Effector memory CD4-positive, alpha-beta T cell (primary cell): ENCODE measurements around the gene TMEM86B.

ENCODE experiments used
- DNase-seq, 3 donors: peaks; one replicate each; pipeline ENCODE4 v3.0.0-alpha.2; 2020
- H3K27ac ChIP-seq: 2 replicates; pipeline ENCODE4 v1.7.0; 2013; ENCODE audit warnings: mild to moderate bottlenecking, low read length, moderate library complexity; ENCODE audit not compliant: insufficient read depth, poor library complexity, severe bottlenecking
- H3K27me3 ChIP-seq: replicated peaks from 2 replicates; pipeline ENCODE4 v1.7.0; 2013; ENCODE audit warnings: mild to moderate bottlenecking, low read length; ENCODE audit not compliant: insufficient read depth, control insufficient read depth, poor library complexity, severe bottlenecking
- H3K36me3 ChIP-seq: 2 replicates; pipeline ENCODE4 v1.7.0; 2013; ENCODE audit warnings: mild to moderate bottlenecking, low read length, moderate library complexity; ENCODE audit not compliant: control insufficient read depth, insufficient read depth
- H3K4me1 ChIP-seq: 2 replicates; pipeline ENCODE4 v1.7.0; 2013; ENCODE audit warnings: low read length, mild to moderate bottlenecking; ENCODE audit not compliant: control insufficient read depth, insufficient read depth, poor library complexity, severe bottlenecking
- H3K4me3 ChIP-seq: 2 replicates; pipeline ENCODE4 v1.7.0; 2013; ENCODE audit warnings: low read length, low read depth, mild to moderate bottlenecking; ENCODE audit not compliant: insufficient read depth, poor library complexity, severe bottlenecking
- H3K9me3 ChIP-seq: 2 replicates; pipeline ENCODE4 v1.7.0; 2013; ENCODE audit warnings: mild to moderate bottlenecking, low read length, moderate library complexity; ENCODE audit not compliant: control insufficient read depth

TMEM86B gene

DNA sequence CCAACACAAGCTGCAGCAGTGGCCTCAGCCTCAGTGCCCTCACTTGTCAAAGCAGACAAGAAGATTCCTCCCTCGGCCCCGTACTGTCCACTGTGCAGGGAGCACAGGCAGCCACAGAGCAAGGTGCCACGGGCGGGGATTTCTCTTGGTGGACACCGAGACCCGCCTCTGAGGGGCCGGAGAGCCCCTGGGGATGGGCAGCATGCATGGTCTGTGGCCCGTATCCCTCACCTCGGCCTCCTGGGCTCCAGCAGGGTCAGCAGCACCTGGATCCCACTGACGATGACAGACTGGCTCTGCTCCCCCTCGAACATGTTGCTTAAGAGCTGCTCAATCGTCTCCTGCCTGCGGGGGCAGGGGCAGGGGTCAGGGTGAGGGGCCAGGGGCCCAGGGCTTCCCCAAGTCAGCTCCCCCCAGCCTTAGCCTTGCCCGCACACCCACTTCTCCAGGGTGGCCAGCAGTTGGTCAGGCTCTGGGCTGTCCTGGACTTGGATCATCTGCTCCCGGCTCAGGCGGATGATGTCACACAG lies 13.4 kb upstream of the TMEM86B start:
- no peak overlapping the region for H3K4me3 ChIP-seq
- no peaks in the 10 kb centered on the region for H3K4me1 ChIP-seq
- H3K27ac ChIP-seq, result no peak overlapping the region

DNA sequence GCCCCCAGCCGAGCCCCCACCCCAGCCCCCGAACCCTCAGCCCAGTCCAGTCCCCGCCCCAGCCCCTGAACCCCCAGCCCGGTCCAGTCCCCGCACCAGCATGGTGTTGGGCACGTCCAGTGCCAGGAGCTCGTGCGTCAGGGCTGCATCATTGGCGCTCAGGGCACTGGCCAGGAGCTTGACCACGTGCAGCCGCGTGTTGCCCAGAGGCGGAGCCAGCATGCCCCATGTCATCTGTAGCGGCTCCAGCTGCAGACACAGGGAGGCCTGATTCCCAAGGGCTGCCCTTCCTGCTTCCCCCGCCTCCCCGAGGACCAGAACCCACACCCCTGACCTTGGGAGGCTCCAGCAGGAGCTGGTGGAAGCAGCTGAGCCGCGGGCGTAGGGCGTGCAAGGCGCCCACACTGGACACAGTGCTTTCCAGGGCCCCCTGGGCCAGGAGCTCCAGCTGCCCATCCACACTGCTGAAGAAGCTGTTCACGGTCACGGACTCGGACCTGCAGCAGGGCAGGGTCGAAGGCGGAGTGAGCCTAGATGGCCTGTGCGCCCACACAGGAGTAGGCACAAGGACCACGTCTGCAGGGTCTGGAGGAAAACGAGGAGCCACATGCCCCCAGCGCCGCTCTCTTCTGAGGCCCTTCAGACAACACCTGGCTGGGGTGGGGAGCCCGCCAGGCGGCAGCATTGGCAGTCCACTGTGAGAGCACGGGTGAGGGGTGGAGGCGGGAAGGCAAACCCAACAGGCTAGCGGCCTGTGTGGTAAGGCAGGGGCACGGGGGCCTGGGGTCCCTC lies 12.8 kb upstream of the TMEM86B start:
- Histone ChIP-seq H3K27ac (no peak overlapping the region), H3K4me3 (no peak overlapping the region), H3K4me1 (no peaks in the 10 kb centered on the region), H3K36me3 (peaks cover 99% of the 10 kb centered on the region), H3K27me3 (no peaks in the 10 kb centered on the region), H3K9me3 (no peaks in the 10 kb centered on the region)
- DNase-seq, result no peak

More for the DNA sequence above, 13.4 kb upstream of the TMEM86B start:
- Histone ChIP-seq H3K9me3 (no peaks in the 10 kb centered on the region), H3K27me3 (no peaks in the 10 kb centered on the region), H3K36me3 (peaks cover 99% of the 10 kb centered on the region)
- DNase-seq, result no peak

DNA sequence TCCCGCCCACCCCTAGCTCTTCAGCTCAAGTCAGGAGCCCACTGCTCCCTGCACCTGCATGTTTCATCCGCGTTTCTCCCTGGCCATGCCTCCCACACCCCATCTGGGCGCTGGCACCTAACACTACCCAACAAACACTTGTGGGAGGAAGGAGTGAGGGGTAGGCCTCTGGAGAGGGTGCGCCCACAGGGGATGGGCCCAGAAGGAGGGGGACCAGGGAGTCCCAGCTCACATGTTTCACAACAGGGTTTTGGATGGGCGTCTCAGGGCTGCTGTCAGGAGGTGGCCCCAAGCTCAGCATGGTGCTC lies 12.1 kb upstream of the TMEM86B start:
- Histone ChIP-seq H3K4me3 (no peak overlapping the region), H3K36me3 (peaks cover 99% of the 10 kb centered on the region), H3K27ac (no peak overlapping the region), H3K4me1 (no peaks in the 10 kb centered on the region), H3K27me3 (no peaks in the 10 kb centered on the region), H3K9me3 (no peaks in the 10 kb centered on the region)
- no peak for DNase-seq

DNA sequence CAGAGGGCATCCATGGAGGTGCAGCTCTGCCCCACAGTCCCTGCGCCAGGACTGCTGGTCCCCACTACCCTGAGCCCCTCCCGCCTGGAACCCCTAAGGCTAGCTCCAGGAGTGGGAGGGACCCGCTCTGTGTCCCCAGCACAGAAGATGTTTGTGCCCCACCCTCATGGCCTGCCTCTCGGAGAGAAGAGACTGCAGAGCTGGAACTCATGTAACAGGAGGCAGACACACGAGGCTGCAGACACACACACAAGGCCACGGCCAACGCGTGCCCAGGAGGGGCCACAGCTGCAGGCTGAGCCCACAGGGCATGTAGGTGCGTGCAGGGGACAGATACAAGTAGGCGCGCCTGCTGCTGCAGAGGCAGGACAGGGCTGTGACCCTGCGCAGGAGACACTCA lies 10.4 kb upstream of the TMEM86B start:
- Histone ChIP-seq H3K9me3 (no peaks in the 10 kb centered on the region), H3K4me1 (no peaks in the 10 kb centered on the region), H3K4me3 (no peak overlapping the region), H3K27me3 (no peaks in the 10 kb centered on the region), H3K36me3 (peaks cover 96% of the 10 kb centered on the region), H3K27ac (no peak overlapping the region)
- DNase-seq, result no peak

DNA sequence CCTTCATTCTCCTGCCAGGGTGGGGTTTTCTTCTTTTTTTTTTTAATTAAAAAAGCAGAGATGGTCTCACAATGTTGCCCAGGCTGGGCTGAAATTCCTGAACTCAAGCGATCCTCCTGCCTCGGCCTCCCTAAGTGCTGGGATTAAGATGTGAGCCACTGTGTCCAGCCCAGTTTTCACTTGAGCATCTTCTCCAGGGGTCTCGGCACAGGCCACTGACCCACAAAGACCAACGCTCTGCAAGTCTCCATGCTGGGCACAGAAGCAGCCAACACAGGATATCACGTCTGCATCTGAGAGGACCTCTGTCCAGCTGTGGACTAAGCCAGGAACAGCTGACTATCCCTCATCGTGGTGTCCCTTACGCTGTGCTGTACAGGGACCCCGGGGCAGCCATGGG lies 9.5 kb upstream of the TMEM86B start:
- no peak for DNase-seq
- Histone ChIP-seq H3K36me3 (peaks cover 96% of the 10 kb centered on the region), H3K27ac (no peak overlapping the region), H3K4me1 (no peaks in the 10 kb centered on the region), H3K27me3 (no peaks in the 10 kb centered on the region), H3K4me3 (no peak overlapping the region), H3K9me3 (no peaks in the 10 kb centered on the region)

DNA sequence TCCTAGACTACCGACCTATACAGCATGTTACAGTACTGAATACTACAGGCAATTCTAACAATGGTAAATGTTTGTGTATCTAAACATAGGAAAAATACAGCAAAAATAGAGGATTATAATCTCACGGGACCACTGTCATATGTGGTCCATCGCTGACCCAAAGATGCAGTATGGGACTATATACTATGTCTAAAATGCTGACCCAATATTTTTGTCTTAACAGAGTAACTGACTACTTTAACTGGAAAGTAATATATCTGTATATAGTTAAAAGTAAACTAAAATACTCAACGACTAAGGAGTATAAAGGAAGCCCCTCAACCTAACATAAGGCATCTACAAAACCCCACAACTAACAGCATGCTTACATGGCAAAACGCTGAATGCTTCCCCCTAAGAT lies 4.4 kb upstream of the TMEM86B start:
- H3K27me3 ChIP-seq, result no peaks in the 10 kb centered on the region
- peaks cover 95% of the 10 kb centered on the region for H3K36me3 ChIP-seq
- no peaks in the 10 kb centered on the region for H3K4me1 ChIP-seq
- H3K9me3 ChIP-seq, result no peaks in the 10 kb centered on the region
- no peak for DNase-seq
- H3K27ac ChIP-seq, result no peak overlapping the region
- H3K4me3 ChIP-seq, result no peak overlapping the region

DNA sequence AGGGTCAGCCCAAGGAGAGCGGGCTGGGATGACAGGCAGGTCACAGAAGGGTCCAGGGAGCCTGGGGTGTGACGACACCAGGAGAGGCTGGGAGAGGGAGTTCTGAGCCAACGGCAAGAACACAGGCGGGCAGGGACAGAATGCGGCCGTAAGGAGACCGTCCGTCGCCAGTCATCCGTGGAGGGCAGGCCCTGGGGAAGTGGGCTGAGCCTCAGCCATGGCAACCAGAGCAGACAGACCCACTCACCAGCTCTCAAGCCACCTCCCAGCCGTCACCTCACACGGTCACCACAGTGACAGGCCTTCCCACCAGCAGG lies 3.7 kb upstream of the TMEM86B start:
- no peaks in the 10 kb centered on the region for H3K9me3 ChIP-seq
- no peak overlapping the region for H3K4me3 ChIP-seq
- peaks cover 95% of the 10 kb centered on the region for H3K36me3 ChIP-seq
- no peak overlapping the region for H3K27ac ChIP-seq
- H3K27me3 ChIP-seq, result no peaks in the 10 kb centered on the region
- DNase-seq, result no peak
- H3K4me1 ChIP-seq, result no peaks in the 10 kb centered on the region

DNA sequence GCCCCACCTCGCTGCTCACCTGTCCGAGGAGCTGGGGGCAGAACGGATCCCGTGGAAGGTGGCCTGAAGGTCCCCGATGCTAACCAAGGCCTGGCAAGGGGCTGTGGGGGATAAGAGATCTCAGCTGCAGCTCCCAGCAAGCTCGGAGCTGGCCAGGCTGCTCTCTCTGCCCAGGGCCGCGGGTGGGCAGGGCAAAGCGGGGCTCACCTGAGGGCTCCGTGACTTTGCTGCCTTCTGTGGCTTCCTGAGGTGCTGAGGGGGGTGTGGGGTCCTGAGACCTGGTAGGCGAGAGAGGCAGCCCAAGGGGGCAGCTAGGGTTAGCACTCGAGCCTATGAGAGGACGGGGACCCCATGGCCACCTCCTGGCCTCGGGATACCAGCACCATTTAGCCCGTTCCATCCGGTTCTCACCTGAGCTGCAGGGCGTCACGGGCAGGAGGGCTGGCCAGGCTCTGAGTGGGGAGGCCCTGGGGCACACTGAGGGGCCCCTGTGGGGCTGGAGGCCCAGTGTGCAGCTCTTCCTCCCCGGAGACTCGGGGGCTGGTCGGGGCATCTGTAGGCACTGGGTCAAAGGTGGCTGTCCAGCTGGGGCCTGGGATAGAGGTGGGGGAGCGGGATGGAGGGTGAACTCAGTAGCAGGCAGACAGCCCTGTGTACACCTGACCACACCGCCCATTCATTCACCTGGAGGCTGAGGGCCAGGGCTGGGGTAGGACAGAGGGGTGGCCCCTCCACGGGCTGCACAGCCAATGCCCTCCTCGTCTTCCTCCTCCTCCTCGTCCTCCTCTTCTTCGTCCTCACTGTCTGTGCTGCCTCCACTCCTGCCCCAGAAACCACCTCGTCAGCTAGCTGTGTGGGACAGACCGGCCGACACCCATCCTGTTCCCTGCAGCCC lies 3.1 kb upstream of the TMEM86B start:
- Histone ChIP-seq H3K27ac (no peak overlapping the region), H3K4me3 (no peak overlapping the region), H3K9me3 (no peaks in the 10 kb centered on the region), H3K4me1 (no peaks in the 10 kb centered on the region), H3K36me3 (peaks cover 95% of the 10 kb centered on the region), H3K27me3 (no peaks in the 10 kb centered on the region)
- no peak for DNase-seq

DNA sequence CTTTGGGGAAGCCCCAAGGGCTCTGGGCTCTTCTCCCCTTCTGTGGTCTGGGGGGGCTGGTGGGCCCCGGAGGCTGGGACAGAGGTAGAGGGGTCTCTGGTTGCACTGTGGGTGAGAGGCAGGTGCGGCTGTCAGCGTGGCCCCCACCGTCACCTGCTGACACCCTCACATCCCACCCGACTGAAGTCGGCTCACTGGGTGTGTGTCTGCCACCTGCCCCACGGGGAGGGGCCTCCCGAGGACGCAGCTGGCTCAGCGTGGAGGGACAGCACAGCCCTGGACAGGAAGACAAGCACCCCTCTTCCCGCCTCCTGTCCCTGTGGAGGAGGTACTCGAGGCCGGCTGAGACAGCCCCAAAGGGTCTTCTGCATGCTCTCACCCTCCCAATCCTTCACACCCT lies 2.2 kb upstream of the TMEM86B start:
- H3K36me3 ChIP-seq, result peaks cover 88% of the 10 kb centered on the region
- H3K27me3 ChIP-seq, result no peaks in the 10 kb centered on the region
- DNase-seq, result no peak
- no peak overlapping the region for H3K27ac ChIP-seq
- no peak overlapping the region for H3K4me3 ChIP-seq
- H3K9me3 ChIP-seq, result no peaks in the 10 kb centered on the region
- H3K4me1 ChIP-seq, result no peaks in the 10 kb centered on the region

DNA sequence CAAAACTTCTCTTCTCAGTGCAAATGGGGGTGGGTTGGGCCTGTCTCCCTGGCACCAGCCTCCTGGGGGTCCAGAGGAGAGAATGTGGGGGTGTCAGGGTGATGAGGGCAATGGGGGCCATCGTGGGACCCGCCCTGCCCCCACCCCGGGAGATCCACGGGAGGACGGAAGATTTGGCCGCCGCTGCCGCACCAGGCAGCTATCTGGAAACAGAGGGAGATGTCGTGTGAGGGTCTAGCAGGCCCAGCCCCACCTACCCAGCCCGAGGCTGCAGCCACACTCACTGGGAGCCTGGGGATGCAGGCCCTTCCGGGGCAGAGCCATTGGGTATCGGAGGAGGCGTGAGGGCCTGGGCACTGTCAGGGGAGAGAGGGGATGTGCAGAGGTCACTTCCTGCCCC lies 1.8 kb upstream of the TMEM86B start:
- Histone ChIP-seq H3K27me3 (no peaks in the 10 kb centered on the region), H3K4me1 (no peaks in the 10 kb centered on the region), H3K27ac (no peak overlapping the region), H3K36me3 (peaks cover 86% of the 10 kb centered on the region), H3K9me3 (no peaks in the 10 kb centered on the region), H3K4me3 (no peak overlapping the region)
- DNase-seq, result no peak
